ENCODE measurements around the gene FGFR1OP2.
"Not testable (repeated sequence)": the region's sequence is repeated elsewhere in the genome, so short reads cannot be mapped to it uniquely, and the experiment has no call there.

DNA sequence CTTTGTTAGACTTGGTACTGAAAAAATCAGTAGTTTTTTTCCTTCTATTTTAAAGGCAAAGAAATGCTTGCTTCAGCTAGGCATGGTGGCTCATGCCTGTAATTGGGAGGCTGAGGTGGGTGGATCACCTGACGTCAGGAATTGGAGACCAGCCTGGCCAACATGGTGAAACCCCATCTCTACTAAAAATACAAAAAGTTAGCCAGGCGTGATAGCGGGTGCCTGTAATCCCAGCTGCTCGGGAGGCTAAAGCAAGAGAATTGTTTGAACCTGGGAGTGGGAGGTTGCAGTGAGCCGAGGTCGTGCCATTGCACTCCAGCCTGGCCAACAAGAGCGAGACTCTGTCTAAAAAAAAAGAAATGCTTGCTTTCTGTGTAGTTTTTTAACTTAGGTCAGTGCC, 23.1 kb downstream of the FGFR1OP2 start:
- TF ChIP-seq, protein P1, sequence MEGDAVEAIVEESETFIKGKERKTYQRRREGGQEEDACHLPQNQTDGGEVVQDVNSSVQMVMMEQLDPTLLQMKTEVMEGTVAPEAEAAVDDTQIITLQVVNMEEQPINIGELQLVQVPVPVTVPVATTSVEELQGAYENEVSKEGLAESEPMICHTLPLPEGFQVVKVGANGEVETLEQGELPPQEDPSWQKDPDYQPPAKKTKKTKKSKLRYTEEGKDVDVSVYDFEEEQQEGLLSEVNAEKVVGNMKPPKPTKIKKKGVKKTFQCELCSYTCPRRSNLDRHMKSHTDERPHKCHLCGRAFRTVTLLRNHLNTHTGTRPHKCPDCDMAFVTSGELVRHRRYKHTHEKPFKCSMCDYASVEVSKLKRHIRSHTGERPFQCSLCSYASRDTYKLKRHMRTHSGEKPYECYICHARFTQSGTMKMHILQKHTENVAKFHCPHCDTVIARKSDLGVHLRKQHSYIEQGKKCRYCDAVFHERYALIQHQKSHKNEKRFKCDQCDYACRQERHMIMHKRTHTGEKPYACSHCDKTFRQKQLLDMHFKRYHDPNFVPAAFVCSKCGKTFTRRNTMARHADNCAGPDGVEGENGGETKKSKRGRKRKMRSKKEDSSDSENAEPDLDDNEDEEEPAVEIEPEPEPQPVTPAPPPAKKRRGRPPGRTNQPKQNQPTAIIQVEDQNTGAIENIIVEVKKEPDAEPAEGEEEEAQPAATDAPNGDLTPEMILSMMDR (IDR thresholded peaks at IDR 0.05): not testable (repeated sequence)
- not testable (repeated sequence) for TF ChIP-seq POLR2A (IDR thresholded peaks at IDR 0.05)

Measured in adrenal gland (tissue), 5 donors.